Measurements from ENCODE around the gene ANLN. TPM values are rescaled to one million over a fixed set of nuclear protein-coding genes. Genes with fewer than 3 reads are reported as not detected.
"Not testable (repeated sequence)": the region's sequence is repeated elsewhere in the genome, so short reads cannot be mapped to it uniquely, and the experiment has no call there.

The ANLN gene
- total RNA-seq, 1 donor from 2014 or later = 3.4 TPM

DNA sequence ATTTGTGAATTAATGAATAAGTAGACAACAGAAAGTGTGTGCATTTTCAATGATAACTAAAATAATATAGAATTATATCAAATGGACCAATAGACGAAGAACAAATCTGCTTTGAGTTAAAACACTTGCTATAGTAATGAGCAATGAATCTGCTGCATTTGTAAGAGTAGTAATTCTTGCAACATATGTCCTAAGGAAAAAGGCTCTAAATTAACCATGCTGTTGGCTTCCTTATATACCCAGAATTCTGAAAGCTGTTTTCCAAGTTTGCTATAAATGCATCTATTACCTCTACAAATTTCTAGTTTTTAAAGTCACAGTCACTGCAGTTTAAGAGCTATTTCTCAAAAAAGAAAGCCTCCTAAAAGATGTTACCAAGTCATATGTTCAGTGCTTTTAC is 20.5 kb upstream of the ANLN start:
- DNase-seq (no peak), ATAC-seq (ENCODE audit: poor library complexity) (no peak)
- intact Hi-C loops (cut with DNase I) = no loop called here

DNA sequence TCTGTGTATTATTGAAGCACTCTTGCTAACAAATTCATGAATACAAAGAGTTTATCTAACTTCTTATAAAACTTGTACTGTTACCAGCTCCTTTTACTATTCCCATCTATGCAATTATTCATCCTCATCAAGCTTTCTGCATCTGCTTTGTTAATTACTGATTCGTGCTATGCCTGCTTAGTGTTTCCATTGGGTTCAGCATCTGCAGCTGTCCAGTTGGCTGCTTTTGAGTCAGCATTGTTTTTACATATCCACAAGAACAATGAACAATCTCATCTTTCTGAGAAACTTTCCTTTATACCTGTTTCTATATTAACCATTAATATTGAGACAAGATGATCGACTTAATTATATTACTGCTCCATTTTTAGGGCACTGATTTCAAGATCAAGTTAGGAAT is 19.6 kb upstream of the ANLN start:
- DNase-seq = no peak
- ATAC-seq (ENCODE audit: poor library complexity) = no peak
- intact Hi-C loops (cut with DNase I) = no loop called here

DNA sequence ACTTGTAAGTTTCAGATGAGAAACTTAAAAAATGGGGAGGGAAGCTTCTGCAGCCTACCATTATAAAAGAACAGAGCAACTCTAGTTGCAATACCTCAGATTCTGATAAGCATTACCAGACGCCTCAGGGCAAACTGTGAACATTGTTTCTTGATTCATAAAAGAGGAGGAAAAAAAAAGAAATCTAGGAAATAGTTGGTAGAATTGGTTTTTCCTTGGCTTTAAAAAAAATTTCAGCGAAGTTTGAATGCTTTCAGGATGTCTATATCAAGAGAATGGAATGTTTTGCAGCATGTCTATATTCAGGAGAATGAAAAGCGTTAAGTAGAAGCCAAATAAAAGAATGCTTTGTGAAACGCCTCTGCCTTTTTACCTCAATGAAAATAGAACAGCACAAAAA is 17.5 kb upstream of the ANLN start:
- DNase-seq (no peak), ATAC-seq (ENCODE audit: poor library complexity) (no peak)
- intact Hi-C loops (cut with DNase I) = no loop called here

DNA sequence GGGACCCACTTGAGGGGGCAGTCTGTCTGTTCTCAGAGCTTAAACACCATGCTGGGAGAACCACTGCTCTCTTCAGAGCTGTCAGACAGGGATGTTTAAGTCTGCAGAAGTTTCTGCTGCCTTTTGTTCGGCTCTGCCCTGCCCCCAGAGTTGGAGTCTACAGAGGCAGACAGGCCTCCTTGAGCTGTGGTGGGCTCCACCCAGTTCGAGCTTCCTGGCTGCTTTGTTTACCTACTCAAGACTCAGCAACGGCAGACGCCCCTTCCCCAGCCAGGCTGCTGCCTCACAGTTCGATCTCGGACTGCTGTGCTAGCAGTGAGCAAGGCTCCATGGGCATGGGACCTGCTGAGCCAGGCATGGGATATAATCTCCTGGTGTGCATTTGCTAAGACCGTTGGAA is 11.1 kb upstream of the ANLN start:
- intact Hi-C loops (cut with DNase I); DNase-seq; ATAC-seq (ENCODE audit: poor library complexity): not testable (repeated sequence)

DNA sequence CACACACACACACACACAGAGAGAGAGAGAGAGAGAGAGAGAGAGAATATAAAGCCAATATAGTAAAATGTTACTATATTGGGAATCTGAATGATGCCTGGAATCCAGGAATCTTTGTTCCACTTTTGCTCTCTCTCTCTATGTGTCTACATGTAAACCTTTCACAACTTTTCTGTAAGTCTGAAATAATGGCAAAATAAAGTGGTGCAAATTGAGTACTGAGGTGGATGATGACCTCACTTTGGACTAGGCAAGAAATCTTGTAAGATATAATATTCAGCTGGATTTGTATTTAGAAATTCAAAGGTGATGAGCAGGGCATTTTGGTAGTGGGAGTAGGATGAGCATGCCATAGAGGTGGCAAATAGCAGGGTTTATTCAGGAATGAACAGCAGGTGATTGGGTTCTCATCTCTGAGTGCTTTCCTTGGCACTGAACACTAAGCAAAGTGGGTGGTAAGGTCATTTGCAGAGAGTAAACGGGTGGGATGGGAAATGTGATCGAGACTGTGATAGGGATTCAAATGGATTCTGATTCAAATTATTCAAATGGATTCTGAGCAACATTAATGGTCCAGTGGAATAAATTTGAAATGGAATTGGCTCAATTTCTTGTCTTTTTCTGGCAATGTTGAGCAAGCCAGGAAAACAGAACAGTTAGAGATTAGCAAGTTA is 9.7 kb upstream of the ANLN start:
- no peak for ATAC-seq (ENCODE audit: poor library complexity)
- DNase-seq = no peak
- intact Hi-C loops (cut with DNase I) = no loop called here

DNA sequence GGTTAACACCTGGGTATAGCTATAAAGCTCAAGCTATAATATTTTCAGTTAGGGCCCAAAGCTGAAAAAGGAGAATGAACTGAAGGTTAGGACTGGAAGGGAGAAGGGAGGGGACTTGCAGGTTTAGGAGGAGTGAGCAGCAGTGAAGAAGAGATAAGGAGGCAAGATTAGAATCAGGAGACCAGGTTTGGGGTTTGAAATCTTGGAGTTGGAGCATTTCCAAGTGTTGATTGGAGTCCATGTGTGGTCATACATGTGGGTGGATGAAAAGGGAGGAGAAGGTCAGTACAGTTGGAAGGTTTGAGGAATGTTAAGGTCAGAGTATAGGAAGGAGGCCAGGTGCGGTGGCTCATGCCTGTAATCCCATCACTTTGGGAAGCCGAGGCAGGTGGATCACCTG is 8.6 kb upstream of the ANLN start:
- DNase-seq (no peak), ATAC-seq (ENCODE audit: poor library complexity) (no peak)
- intact Hi-C loops (cut with DNase I) = no loop called here

DNA sequence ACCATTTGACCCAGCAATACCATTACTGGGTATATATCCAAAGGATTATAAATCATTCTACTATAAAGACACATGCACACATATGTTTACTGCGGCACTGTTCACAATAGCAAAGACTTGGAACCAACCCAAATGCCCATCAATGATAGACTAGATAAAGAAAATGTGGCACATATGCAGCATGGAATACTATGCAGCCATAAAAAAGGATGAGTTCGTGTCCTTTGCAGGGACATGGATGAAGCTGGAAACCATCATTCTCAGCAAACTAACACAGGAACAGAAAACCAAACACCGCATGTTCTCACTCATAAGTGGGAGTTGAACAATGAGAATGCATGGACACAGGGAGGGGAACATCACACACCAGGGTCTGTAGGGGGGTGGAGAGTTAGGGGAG is 6.4 kb upstream of the ANLN start:
- intact Hi-C loops (cut with DNase I); DNase-seq; ATAC-seq (ENCODE audit: poor library complexity): not testable (repeated sequence)

DNA sequence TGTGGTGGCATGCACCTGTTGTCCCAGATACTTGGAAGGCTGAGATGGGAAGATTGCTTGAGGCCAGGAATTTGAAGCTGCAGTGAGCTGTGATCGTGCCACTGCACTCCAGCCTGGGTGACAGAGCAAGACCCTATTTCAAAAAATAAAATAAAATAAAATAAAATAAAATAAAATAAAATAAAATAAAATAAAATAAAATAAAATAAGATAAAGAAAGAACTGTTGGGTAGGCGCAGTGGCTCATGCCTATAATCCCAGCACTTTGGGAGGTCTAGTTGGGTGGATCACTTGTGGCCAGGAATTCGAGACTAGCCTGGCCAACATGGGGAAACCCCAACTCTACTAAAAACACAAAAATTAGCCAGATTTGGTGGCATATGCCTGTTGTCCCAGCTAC is 4.0 kb upstream of the ANLN start:
- ATAC-seq (ENCODE audit: poor library complexity); intact Hi-C loops (cut with DNase I); DNase-seq: not testable (repeated sequence)

DNA sequence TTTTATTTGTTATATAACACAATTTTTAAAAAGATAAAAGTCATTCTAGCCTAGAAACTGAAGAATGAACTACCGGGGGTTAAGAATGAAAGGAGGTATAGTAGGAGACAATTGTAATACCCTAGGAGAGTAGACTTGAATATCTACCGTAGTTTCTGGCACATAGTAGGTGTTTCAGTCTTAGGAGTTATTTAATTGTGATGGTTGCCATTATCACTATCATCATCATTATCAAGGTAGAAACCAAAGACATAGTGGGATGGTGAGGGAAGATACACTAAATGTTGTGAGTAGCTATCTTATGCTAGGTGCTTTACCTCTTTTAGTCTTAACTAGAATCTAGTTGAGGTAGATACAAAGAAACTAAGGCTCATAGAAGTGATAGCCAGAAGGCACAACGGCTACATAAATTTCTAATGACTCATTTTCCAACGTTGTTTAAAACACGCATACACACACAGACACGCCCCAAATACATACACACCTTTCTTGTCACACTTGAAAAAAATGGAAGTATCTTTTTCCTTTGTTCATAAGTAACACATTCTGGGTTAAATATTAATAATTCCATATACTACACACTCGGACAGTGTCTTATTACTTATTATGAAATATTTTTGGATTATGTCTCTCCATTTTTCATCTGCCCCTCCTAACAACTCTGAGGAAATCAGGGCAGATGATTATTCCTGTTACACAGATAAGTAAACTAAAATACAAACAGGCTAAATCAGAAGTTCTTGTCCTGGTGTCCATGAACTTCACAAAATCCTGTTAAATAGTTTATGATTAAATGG is 2.0 kb upstream of the ANLN start:
- intact Hi-C loops (cut with DNase I) = no loop called here

DNA sequence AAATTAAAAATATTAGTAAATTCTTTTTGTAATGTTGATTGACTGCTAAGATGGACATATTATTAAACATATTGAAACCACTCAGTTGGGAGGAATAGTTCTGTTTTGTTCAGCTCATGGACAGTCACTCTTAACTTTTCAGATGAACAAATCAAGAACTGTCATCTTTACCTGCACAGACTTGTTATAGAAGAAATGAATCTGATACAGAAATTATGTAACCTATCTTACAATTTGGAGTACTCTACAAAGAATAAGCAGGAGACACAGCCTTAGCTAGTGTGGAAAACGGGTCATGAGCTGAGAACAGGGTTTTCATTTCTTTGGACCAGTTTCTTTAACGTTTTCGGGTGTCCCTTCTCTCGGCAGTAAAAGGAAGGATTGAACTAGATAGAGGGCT is 1.2 kb upstream of the ANLN start:
- ATAC-seq (ENCODE audit: poor library complexity) = peak; percentile 2
- DNase-seq = no peak
- intact Hi-C loops (cut with DNase I) = no loop called here

More for the DNA sequence above, 2.0 kb upstream of the ANLN start:
- no peak for ATAC-seq (ENCODE audit: poor library complexity)
- DNase-seq = no peak

DNA sequence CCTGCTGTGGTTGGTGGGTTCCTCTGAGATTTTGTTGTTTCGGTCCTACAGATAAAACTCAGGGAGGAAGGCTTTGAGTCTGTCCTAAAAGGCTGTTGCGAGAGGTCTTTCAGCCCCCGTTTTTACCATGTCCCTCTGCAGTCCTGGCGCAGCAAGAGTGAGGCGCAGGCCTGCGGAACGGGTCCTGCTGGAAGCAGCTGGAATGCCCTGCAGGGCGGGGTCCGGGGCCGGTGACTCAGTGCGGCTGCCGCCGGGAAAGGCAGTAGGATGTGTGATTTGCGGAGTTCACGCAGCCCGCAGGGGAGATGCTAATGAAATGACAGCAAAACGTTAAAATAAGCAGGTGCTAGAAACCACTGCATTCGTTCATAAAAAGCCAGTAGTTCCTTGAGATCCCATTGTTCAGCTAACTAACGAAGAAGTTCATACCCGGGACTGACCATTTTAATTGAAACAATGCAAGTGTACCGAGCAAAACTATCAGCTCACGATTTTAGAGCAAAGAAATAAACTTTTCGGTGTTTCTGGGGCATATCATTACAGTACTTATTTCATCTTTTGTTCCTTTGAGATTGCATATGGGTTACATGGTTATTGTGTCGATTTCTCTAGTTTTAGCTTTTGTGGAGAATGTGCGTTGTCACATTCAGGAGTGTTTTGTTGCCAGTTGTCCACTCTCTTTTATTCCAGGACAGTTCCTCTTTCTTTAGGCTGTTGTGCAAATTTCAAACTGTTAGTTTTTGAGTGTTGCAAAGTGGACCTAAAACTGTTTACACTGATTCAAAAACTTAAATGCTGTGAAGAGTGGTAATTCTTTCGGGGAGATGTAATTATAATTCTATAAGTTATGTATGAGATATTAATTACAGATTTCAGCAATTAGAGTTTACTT is 783 bp downstream of the ANLN start:
- DNase-seq (peak; percentile 72), ATAC-seq (ENCODE audit: poor library complexity) (peak; percentile 73)
- intact Hi-C loops (cut with DNase I) = no loop called here

DNA sequence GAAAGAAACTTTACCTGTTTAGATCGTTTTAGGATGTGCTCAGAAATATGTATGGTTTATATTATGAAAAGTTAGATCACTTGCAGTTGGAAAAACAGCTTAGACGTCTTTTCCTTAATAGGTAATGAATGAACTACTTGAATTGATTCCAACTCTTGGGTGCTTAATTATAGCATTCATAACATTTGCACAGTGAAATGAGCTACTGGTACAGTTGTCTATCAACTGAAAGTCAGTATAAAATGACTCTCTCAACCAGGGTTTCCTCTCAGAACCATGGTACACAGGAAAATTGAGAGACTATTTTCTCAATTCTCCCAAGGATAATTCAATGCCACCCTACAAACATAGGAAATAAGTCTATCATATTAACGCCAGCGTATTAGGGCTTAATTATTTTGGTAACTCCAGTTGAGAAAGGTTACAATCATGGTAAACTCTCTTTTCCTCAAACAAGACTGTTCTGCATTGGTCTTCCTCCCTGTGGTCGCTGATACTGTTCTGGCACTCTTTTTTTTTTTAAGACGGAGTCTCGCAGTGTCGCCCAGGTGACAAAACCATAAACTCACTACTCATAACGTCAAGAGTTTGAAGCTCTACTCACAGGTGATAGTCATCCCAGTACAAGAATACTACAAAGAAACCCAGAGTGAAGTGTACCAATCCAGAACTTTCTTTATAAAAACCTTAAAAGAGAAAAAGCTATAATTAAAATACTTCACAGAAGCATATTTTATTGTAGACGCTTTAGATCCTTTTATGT is 2.0 kb downstream of the ANLN start:
- intact Hi-C loops (cut with DNase I) = no loop called here
- DNase-seq (no peak), ATAC-seq (ENCODE audit: poor library complexity) (no peak)

DNA sequence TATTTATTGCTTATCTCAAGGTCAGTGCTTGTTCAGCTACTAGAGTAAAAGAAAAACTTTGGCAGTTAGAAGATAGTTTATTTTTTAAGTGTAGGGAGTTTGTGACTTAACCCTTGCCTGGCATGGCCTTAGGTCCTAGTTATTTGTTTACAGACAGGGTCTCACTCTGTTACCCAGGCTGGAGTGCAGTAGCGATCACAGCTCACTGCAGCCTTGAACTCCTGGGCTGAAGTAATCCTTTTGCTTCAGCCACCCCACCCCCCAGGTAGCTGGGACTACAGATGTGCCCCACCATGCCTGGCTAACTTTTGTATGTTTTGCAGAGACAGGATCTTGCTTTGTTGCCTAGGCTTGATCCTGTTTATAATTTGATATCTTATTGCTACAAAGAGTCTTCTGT is 4.2 kb downstream of the ANLN start:
- no peak for DNase-seq
- intact Hi-C loops (cut with DNase I) = no loop called here
- ATAC-seq (ENCODE audit: poor library complexity) = no peak

DNA sequence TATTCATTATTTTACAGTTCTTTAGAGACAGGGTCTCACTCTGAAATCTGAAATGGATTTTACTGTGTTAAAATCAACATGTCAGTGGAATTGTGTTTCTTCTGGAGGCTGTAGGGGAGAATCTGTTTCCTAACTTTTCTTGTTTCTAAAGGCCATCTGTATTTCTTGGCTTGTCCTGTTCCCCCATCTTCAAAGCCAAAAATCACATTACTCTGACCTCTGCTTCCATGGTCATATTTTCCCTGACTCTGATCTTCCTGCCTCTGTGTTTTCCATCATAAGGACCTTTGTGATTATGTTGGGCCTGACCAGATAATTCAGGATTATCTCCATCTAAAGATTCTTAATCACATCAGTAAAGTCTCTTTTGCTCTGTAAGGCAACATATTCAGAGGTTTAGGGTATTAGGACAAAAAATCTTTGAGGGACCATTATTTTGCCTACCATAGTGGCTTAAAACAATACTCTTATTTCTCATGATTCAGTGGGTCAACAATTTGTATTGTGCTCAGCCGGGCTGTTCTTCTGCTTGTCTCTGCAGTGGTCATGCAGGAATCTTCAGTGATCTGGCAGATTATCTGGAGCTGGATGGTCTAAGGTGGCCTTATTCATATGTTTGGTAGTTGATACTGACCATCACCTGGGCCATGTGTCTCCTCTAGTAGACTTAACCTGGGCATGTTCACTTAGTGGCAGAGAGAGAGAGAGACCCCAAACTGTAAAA is 5.7 kb downstream of the ANLN start:
- DNase-seq (no peak), ATAC-seq (ENCODE audit: poor library complexity) (no peak)
- intact Hi-C loops (cut with DNase I) = no loop called here

DNA sequence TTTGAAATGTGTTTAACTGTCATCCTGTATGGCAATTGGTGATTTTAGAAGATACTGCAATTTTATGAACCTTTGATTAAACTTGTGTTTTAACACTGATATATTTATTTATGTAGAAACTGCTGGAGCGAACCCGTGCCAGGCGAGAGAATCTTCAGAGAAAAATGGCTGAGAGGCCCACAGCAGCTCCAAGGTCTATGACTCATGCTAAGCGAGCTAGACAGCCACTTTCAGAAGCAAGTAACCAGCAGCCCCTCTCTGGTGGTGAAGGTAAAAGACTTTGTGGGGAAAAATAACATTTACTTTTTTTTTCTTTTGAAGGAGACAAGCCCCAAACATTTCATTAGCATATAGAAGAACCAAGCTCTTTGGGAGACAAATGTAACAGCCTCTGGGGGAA is 6.5 kb downstream of the ANLN start:
- DNase-seq = no peak
- ATAC-seq (ENCODE audit: poor library complexity) = no peak
- intact Hi-C loops (cut with DNase I) = no loop called here

DNA sequence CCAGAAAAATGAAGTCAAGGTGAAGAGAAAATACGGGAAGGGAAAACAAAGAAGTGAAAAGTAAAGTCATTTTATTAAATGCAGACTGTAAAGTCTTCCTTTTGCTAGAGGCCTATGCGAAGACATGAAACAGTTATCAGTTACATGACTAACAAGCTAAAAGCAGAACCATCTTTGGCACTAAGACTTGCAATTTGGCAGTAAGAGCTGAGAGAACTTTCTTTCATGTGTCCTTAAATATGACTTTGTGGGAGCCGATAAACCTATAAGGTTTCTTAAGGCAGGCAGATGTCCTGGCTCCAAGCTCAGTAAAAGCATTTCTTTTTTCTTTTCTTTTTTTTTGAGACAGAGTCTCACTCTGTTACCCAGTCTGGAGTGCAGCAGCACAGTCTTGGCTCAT is 10.4 kb downstream of the ANLN start:
- DNase-seq (no peak), ATAC-seq (ENCODE audit: poor library complexity) (no peak)
- intact Hi-C loops (cut with DNase I) = no loop called here

DNA sequence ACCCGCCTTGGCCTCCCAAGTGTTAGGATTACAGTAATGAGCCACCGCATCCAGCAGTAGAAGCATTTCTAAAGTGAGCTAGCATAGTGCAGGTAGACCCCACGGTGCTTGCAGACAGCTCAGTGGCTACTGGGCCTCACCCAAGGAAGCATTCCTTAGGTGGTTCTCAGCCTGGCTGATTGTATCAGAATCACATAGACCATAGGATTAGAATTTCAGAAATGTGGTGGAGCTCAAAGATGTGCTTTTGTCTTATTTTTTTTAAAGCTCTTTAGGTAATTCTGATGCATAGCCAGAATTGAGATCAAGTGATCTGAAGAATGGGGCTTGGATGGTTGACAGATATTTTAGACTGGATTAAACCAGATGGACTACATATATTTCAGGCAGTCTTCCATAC is 10.9 kb downstream of the ANLN start:
- DNase-seq (no peak), ATAC-seq (ENCODE audit: poor library complexity) (no peak)
- intact Hi-C loops (cut with DNase I) = no loop called here

DNA sequence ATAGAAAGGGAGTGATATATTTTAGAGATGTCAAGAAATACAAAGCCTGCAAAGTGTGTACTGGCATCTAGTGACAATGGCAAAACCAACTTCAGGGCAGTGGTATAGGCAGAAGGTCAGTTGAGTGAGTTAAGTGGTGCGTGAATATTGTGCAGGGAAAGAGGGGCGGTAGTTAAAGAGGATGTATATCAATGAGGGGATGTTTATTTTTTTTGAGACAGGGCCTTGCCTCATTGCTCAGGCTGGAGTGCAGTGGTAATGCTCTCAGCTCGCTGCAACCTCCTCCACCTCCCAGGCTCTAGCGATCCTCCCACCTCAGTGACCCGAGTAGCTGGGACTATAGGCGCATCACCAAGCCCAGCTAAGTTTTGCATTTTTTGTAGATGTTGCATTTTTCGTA is 13.8 kb downstream of the ANLN start:
- ATAC-seq (ENCODE audit: poor library complexity) (no peak), DNase-seq (no peak)
- intact Hi-C loops (cut with DNase I) = no loop called here
